NCI-H146 treated with DMSO at 0.1 percent for 48 hours (cell line): ENCODE measurements around the gene SLC4A1AP.

Source experiments
- DNase-seq: peaks from one replicate; lab custom pipeline; 2025; ENCODE audit not compliant: unreplicated experiment; lab: John Stamatoyannopoulos, UW

SLC4A1AP gene

DNA sequence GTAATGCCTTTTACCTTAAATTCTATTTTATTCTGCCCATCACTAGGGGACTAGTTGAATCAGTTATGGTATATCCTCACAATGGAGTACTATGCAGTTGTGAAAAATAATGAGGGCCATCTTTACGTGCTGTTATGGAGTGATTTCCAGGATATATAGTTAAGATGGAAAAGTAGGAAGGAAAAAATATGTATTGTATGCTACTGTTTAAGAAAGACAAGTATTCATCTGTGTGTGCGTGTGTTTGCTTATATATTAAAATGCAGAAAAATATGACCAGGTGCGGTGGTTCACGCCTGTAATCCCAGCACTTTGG is 75.3 kb downstream of the SLC4A1AP start:
- DNase-seq = no peak

DNA sequence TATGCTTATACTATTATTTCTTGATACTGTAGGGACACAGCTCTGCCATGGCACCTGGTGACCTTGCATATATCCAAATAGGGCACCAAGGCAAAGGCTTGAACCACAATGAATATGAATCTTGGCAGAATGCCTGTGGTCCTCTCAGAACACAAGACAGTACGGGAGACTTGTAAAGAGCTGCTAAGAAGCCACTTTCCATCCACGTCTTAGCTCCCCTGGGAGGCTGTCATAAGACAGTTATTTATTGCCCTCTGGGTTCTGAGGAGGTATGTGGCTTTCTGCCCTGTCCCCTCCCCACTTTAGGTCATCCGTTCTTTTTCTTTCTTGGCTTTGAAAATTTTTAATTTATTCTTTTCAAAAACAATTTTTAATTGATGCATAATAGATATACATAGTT is 78.0 kb downstream of the SLC4A1AP start:
- DNase-seq = no peak

GRCh38 chr2:27742571-27742970 is 78.9 kb downstream of the SLC4A1AP start:
- no peak for DNase-seq
